ENCODE measurements around the gene WIZ.
A peak's percentile ranks its signal among the peaks of the same experiment; 100 is the strongest.

Gene WIZ

DNA sequence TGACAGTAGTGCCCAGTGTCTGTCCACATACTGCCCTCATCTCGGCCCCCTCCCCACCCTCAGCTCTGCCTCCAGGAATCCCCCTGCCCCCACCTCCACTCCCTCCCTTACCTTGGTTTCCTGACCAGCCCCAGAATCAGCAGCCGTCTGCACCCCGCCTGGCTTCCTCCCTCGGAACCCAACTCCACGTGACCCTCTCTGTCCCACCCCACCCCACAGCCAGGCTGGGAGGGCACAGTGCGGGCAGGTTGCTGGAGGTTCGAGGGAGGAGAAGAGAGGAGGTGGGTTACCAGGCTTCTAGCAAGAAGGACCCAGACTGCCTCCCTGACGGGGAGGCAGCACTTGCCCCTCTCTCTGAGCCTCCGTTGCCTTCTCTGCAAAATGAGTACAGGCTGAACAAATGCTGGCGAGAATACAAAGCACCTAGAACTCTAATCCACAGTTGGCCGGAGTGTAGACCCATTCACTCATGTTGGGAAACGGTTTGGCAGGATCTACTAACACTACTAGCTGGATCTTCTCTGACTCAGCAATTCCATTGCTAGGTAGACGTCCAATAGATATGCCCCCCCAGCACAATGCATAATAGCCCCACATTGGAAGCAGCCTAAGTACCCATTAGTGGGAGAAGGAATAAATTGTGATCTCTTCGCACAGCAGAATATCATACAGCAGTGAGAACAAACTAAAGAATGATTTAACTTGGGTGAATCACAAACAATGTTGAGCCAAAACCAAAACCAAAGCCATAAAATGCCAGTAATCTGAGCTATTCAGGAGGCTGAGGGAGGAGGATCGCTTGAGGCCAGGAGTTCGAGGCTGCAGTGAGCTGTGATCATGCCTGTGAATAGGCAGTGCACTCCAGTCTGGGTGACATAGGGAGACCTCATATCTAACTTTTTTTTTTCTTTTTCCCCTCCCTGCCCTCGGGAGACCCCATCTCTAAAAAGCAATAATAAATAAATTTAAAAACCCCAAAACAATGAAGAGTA lies 14.9 kb upstream of the WIZ start, which contains the start of gene RASAL3:
TSS of gene RASAL3 (minus strand) at position 151 of the 992 bp plus-strand sequence. CDS start 186 bp downstream, outside the sequence.
- DNase-seq: peak; percentile 67

DNA sequence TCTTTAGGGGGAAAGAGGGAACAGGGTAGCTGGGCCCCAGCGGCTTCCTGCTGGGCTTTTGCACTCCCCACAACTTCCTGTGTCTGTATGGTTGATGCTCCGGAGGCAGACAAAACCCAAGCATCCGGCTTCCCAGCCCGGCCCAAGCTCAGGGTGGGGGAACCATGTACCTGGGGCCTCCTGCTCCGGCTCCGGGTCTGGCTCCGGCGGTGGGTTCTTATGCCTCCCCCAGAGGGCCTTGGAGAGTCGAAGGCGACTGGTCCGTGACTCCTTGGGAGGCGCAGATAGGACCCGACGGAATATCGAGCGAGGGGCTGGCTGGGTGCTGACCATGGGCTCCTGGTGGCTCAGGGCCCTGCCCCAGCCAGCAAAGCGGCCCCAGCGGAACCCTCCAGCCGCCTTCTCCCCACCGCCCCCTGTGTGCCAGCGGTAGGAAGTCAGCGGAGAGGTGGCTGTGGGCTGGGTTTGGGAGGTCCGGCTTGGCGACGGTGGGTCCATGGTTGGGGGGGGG lies 14.2 kb upstream of the WIZ start:
- peak; percentile 79 for DNase-seq

DNA sequence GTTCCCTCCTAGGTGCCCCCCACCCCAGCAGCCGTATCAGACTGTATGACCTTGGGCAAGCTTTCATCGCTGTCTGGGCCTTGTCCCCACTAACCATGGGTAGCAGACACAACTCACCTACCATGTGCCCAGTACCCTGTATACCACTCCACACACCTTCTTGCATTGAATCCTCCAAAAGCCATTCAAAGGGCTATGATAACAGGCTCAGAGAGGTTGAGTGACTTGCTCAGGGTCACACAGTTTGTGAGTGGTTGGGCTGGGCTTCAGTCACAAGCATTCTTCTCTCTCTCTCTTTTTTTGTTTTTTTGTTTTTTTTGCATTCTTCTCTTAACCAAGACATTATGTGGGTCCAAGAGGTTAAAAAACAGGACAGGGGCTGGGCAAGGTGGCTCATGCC lies 11.9 kb upstream of the WIZ start:
- no peak for DNase-seq

DNA sequence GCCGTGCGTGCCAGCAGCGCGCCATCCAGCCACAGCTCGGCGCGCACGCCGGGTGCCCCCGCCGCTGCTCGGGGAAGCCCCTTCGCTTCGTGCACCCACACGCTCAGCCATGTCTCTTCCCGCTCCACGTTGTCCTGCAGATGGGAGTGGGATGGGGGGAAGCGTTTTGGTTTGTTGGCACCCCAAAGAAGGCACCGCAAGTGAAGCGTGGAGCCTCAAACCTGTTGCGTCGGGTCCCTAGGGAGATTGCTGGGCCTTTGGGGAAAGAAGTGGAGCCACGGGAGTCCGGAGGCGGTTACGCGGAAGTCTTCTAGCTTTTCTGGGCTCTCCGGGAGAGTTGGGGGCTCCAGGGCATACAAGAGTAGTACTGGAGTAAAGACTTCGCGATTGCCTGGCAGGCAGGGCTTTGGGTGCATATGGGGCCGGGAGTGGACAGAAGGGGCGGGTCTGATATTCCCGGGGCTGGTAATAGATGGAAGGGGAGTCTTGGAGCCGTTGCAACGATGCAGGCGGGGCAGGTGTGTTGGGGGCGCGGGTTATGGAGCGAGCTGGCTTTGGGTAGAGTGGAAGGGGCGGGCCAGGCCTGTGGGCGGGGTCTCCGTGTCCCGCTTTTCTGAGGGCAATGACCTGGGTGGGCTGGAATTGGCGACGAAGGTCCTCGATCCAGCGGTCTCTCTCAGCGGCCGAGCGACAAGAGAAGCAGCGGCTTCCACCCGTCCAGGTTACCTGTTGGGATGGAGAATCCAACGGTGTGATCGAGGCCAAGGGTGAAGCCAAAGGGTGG lies 8.1 kb upstream of the WIZ start:
- DNase-seq: no peak

DNA sequence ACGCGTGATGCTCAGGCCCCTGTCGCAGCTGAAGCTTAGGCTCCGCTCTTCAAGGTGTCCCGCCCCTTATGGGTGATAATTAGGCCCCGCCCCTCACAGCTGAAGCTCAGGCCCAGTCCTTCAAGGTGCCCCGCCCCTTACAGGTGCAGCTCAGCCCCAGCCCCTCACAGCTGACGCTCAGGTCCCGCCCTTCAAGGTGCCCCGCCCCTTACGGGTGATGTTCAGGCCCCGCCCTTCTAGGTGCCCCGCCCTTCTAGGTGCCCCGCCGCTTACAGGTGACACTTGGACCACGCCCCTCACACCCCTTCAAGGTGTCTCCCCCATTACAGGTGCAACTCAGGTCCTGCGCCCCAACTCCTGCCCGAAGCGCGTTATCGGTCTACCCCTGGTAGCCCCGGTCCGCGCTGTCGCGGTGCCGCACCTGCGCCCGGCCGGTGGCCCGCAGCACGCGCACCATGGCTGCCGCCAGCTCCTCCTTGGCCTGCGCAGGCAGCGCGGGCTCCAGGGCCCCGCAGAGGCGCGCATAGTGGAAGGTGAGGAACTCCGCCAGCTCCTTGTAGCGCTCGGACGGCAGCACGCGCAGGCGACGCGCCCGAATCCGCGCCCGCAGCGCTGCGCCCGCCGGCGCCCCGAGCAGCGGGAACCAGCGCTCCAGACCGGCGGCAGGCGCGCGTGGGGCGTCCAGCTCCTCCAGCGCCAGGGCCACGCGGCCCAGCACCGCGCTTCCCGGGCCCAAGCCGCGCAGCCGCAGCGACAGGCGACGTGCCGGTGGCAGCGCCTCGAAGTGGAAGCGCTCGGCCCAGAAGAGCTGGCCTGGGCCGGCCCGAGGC lies 7.3 kb upstream of the WIZ start:
- no peak for DNase-seq

DNA sequence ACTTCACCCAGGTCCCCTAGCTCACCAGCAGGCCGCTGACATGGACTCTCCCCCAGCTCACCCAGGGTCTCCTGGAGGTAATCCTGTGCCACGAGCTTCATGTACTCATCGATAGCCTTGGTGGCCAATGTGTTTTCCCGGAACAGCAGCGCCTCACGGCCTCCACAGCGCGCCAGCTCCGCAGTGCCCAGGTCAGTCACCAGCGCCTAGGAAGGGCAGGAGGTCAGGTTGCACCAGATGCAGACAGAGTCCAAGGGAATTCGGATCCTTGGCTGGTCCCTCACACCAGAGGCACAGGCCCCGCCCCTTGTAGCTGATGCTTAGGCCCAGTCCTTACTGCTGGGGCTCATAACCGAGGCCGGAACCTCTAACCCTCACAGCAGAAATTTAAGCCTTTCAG lies 6.7 kb upstream of the WIZ start:
- no peak for DNase-seq

DNA sequence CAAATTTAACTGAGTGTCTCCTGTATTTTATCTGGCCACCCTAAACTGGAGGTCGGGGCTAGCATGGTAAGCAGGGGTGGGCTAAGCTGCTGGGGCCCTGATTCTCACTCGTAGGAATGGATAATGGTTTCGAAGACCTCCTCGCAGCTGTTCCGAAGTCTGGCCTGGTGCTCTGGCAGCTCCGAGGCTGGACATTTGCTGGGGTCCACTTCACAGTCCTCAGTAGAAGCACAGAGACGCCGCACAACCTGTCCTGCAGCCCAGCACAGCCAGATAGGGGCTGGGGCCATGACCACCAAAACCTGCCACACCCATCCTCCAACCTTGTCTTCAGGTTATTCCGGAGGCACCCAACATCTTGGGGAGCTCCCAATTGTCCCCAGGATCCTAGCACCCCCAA lies 6.2 kb upstream of the WIZ start:
- DNase-seq: no peak

DNA sequence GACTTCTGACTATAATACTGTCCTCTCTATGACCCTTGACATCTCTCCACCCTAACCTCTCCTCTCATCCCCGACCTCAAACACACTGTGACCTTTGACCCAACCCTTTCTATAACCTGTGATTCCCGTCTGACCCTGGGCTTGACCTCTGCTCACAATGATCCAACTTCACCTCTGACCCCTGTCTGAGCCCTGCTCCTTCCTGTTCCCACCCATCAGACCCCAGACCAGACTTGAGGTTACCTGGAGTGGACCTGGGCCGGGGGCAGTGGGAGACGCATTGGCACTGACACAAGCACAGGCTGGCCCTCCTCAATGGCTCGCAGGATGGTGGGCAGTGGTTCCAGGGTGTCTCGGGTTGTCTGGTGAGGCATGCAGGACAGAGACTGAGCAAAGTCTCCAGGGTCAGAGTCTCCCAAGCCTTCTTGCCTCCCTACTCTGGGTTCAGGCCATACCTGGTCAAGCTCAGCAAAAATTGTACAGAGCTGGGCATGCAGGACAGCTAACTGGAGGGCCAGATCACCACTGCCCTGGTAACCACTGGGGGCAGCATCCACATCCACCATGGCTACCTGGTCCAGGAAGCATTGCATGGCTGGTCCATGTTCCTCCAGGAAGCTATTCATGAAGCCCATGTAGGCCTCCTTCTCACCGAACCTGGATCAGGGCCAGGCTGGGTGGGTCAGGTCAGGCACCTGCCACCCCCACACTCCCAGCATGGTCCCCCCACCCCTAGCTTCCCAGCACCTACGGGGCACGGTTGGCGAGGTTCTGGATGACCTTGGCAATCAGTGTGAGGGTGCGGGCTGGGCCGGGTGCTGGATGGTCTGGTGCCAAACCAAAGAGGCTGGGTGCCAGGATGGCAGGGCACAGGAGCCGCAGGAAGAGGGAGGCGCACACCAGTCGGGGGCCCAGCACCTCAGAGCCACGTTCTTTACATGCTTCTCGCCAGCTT lies 4.4 kb upstream of the WIZ start:
- DNase-seq: no peak

DNA sequence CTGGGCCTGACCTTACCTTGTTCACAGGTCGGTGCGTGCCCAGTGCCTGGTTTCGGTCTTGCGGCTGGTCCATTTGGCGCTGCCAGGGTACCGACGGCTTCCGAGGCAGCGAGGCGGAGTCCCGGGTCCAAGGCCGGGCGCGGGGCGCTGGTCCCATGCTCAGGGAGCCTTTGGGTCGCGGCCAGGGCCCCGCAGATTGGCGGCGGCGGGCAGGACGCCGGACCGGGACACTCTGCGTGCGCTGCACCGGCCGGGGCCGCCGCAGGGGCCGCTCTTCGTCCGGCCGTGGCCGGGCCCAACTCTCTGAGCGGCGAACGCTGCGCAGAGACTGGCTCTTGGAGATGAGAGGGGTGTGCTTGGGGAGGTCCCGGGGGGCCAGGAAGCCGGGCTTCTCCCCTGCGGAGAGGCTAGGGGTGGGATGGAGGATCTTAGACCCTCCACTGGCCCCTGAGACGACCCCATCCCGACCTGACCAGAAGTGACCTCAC lies 3.4 kb upstream of the WIZ start:
- DNase-seq: no peak

DNA sequence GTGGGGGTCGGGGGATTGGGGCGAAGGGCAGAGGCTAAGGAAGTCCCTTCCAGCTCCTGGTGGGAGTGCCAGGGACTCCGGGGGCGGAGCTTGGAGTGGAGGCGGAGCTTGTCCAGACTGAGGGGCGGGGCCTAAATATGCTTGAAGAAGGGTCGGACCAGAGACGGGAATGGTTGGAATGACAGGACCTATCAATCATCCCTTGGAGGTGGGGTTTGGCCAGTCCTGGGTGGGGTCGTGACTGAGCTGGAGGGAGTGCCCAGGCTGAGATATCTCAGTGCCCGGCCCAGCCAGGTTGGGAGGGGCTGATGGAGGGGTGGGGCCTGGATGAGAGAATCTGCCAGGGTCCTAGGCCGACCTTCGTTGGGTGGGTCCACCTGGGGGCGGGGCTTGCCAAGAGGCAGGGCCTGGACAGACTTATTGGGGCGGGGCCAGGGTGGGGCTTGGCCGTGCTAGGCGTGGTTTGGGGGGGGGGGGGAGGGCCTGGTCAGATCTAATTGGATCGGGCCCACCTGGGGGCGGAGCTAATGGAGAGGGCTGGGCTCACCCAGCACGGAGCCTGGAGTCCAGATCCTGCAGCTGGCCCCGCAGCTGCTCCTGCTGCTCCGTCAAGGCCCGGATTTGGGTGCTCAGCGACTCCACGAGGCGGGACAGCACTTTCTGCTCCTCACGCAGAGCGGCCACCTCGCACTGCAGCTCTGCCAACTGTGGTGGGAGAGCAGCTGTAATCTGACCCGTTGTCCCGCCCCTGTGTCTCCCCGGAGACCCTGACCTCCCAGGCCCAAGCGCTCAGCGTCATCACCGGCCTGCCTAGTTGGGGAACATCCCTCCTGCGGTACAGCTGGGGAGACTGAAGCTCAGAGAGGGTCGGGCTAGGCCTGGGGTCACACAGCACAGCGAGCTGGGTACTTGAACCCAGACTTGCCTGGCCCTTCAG lies 2.6 kb upstream of the WIZ start:
- DNase-seq: no peak

DNA sequence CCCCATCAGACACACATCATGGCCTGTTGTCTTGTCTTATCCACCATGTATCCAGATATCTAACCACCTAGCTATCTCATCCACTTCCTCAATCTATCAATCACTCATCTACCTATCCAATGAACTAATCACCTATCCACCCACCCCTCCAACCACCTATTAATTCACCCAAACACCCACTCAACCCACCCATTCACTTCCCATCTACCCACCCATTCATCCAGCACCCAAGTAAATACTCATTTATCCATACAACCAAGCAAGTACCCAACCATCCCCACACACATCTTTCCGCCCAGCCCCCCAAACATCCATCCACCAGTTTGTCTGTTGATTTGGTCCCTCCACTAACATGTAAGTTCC lies 753 bp upstream of the WIZ start:
- no peak for DNase-seq

DNA sequence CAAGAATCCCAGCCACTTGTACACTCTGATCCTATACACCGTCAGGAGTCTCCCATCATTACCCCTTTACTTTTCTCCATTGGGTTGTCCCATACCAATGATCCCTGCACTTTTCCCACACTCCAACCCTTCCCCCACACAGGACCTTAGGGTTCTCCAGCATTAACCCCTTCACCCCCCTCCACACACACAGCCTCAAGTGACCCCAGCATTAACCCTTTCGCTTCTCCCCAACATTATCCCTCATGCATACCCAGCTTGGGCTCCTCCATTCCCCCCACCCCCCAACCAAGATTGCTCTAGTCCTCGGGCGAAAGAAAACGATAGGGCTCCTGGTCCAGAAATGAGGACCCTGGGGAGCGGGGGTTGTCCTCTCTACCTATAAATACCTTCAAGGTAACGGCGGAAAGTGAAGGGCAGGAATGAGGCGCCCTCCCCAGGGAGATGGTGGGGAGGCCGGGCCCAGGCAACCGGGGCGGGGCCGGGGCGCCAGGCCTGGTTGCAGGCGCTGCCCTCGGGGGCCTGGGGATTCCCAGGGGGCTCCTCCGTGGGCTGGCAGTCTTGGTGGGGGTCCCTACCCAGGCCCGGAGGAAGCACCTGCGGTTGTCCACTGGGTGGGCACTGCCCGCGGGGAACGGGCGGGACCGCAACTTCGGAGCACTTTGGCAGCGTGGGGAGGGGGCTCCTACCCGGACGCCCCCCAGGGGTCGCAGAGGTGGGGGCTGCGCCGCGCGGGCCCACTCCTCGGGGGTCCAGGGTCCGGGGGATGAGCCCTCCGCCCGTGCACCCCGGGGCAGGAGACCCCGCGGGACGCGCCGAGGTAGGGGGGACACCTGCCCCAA lies 757 bp downstream of the WIZ start:
- no peak for DNase-seq

DNA sequence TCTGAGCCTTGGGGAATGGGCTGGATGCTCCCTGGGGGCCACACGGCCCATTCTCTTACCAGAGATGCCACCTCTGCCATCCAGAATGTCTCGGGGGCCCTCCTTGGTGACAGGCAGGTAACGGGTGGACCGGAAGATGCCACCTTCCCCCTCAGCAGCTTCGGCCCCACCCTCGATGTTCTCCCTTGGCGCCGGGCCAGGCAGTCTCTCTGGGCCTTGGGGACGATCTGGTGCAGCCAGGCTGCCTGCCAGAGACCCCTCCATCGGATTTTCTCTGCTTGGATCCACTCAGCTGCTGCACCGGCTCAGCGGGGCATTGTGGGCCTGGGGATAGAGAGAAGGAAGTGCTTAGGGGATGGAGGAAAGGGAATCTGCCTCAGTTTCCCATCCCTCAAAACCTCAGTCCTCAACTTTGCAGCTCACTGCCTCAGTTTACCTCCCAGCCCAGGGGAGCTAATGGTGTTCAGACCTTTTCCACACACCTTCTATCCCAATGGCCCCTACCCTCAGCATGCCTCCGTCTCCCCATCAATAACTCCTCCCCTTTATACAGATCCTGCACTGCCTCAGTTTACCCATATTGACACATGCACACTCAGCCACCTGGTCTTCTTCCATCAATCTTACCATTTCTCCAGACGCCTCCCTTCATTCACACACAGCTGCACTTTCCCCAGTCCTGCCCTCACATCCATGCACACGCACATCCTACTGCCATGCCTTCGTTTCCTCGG lies 1.5 kb downstream of the WIZ start:
- DNase-seq: no peak

DNA sequence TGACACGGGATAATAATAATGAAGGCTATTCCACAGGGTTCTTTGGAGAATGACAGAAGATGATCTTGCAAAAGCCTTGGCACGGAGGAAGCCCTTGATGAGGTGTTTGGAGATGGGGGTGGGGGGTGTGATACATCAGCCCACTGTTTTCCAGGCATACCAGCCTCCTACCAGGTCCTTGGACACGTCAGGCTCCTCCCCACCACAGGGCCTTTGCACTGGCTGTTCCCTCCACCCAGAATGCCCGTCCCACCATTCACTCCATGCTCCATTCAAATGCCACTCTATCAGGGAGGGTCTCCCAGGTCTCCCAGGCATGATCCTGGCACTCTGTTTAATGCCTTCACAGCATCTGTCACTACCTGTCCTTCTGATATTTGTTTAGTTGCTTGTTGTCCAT lies 2.7 kb downstream of the WIZ start:
- DNase-seq: no peak

DNA sequence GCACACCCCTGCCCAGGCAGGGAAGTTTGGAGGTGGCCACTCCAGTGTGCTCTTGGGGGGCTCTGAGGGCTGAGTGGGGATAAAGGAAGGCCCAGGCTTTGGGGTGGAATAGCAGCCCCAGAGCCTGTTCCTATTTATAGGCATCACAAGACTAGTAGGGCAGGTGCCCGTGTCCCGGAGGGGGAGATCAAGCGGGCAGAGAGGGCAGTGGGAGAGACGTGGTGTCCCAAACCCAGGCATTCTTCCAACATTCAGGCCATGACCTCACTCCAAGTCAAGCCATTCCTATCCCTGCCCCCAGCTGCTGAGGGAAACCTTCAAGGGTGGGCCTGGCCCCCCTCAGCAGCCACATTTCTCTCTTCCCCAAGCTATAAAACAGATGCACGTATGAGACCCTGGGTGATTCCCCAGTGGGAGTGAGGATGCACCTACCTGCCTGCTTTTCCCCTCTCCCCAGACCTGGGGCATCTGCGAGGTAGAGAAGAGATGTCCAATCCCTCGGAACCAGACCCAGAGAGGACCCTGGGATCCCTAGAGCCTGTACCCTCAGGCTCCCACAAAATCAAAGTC lies 3.9 kb downstream of the WIZ start:
- no peak for DNase-seq

DNA sequence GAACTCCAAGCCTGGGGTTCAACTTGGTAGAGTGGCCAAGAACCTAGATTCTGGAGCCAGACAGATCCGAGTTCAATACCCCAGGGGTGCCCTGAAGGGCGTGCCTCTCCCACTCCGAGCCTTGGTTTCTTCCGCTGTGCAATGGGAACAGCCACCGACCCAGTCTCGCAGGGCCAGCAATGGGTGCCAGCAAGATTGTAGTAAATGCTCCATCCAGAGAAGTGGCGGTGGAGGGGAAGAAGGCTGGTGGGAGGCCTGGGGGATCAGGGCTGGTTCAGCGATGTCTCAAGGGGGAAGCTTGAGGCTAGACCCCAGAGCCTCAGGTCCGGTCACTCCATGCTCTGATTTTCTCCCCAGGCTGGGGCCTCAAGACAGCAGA lies 4.5 kb downstream of the WIZ start:
- no peak for DNase-seq

DNA sequence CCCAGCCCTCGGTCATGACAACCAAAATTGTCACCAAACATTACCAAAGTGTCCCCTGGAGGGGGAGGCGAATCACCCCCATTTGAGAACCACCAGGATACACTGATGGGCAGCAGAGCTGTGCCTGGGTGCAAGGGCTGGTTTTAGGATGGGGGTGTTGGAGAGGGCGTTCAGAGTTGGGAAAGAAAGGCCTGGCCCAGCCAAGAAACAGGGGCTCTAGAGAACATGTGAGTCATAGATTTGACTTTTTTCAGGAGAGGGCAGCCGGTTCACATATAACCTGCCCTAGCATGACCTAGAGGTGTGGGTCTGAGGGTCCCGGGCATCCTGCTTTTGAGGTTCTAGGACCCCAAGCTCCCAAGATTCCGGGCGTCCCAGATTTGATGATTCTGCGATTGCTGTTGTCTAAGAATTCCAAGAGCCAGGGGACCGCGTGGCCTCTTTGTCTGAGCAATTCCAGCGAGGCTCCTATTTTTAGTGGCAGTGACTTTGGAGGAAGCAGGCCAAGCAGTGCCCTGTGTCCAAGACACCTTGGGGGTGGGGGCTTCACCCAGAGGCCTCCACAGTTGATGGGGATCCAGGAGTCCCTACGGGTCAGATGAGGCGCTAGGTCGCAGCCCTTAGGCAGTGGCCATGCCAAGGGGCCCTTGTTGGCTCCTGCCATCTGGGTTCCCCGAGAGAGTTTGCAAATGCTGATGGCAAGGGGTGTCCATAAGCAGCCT lies 5.1 kb downstream of the WIZ start:
- DNase-seq: no peak

DNA sequence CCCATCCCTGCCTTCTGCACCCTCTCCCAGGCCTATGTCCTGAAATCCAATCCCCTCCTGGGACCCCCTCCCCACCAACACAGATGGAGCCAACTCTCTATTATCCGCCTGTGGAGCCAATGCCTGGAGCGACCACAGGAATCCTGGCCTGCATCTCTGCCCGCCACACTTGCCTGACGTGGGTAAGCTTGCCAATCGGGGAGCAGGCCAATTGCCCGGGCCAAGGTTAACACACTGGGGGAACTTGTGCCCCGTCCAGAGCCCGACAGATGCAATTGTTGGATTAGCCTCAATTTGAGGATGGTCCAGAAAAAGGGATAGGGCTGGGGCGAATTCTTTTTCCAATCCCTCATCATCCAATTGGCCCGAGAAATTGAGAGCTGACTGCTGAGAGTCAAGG lies 5.9 kb downstream of the WIZ start:
- DNase-seq: no peak

Data from activated naive CD4-positive, alpha-beta T cell treated with Interleukin-2 at 50 U/mL for 16 hours (primary cell).